GM10266 (cell line): ENCODE results near the gene IRX5.
A peak's percentile ranks its signal among the peaks of the same experiment; 100 is the strongest.

Source experiments
- DNase-seq: peaks from one replicate; pipeline ENCODE4 v3.0.0; 2012; ENCODE audit errors: extremely low spot score
- TF ChIP-seq, protein P1 (sequence below): IDR thresholded peaks from 2 replicates; pipeline ENCODE4 v1.5.1; 2012; ENCODE audit warnings: mild to moderate bottlenecking, low read depth; ENCODE audit not compliant: control insufficient read depth, insufficient read depth; ENCODE audit errors: missing control alignments

IRX5 gene

DNA sequence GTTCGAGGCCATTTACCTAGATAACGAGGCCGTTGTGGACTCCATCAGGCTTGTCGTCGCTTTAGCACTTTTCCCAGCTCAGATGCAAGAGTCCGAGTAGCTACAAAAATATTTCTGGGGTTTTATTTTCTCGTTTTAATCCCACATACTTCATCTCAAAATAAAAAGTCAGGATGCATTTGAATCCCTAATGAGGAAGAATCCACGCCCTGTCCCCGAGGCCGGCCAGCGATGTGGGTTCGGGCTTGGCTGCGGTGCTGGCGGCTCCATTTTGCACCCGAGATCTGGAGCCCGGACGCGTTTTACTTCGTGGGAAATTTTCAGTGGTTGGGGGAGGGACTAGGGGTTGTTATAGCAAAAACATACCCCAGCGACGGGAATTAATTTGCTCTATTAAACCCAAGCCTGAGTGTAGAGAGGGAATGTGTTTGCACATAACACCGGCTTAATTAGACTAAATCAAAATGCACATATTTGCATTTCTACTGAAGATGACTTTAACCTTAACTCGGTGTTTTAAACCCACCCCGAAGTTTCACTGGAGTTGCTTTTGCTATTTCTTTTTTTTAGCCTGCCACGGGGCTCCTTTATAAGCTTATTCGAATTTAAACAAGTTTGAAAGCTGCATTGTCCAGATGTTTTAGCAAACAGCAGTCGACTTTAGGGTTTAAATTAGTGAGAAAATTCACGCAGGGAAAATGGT, 4.8 kb downstream of the IRX5 start:
- DNase-seq, result no peak
- TF ChIP-seq, protein P1, sequence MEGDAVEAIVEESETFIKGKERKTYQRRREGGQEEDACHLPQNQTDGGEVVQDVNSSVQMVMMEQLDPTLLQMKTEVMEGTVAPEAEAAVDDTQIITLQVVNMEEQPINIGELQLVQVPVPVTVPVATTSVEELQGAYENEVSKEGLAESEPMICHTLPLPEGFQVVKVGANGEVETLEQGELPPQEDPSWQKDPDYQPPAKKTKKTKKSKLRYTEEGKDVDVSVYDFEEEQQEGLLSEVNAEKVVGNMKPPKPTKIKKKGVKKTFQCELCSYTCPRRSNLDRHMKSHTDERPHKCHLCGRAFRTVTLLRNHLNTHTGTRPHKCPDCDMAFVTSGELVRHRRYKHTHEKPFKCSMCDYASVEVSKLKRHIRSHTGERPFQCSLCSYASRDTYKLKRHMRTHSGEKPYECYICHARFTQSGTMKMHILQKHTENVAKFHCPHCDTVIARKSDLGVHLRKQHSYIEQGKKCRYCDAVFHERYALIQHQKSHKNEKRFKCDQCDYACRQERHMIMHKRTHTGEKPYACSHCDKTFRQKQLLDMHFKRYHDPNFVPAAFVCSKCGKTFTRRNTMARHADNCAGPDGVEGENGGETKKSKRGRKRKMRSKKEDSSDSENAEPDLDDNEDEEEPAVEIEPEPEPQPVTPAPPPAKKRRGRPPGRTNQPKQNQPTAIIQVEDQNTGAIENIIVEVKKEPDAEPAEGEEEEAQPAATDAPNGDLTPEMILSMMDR, result no peak

DNA sequence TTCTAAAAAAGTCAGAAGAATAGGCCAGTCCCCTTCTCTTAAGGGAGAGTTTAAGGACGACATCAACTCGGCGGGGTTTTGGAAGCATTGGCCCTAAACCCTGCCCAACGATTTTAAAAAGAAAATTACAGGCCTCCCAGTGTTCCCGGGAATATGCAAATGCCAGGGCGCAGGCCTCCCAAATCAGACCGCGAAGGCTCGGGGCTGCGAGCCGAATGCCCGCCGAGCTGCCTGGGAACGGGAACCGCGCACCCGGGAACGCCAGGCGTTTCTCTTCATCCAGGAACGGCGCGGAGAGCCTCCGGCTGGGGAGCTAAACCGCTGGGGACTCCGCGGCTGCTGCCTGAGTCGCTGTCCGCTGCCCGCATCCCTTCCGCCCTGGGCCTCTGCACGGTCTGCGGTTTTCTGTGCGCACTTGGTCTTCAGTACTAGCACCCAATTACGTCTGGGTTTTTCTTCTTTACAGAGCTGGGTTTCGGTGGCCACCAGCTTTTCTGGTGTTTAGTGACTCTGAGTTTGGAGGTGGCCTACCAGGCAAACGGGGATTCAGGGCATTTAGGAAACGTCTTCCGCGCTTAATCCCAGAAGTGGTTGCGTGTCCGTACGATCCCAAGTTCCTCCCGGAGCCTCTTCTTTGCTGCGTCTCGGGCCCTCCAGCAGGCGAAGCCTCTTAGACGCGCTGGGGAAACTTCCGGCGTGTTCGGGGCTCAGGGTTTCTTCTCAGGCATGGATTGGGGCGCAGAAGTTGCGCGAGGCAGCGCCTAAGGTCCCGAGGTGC, 5.7 kb downstream of the IRX5 start:
- DNase-seq, result peak; percentile 28
- TF ChIP-seq, protein P1, result no peak

DNA sequence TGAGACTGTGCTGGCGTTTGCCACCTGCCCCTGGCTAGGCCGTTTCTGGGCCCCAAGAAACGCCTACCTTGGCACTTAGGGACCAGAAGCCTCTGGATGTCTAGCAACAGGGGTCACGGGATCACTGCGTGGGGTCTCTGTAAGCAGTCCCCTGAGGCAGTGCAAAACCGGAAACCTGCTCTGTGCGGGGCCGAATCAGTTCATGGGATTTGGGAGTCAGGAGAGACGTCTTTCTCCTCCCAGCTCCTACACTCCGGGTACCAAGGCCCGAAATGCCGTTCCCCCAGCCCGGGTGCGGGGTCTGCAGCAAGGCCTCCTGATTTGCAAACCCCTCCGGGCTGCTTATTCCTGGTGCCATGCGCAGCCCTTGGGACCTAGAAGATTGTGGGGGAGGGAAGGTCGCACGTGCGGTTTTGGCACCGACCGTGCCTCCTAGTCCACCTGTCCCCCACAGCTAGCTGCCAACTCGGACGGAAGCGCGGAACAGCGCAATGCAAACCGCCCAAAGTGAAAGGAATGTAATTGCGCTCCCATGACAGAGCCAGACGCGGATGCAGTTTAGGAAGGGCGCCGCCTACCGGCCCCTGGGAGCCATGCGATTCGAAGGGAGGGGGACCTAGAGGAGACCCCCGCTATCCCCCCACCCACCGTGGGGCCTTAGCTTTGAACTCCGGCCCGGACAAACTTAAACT, 6.5 kb downstream of the IRX5 start:
- TF ChIP-seq, protein P1, result peak; percentile 14
- peak; percentile 22 for DNase-seq

DNA sequence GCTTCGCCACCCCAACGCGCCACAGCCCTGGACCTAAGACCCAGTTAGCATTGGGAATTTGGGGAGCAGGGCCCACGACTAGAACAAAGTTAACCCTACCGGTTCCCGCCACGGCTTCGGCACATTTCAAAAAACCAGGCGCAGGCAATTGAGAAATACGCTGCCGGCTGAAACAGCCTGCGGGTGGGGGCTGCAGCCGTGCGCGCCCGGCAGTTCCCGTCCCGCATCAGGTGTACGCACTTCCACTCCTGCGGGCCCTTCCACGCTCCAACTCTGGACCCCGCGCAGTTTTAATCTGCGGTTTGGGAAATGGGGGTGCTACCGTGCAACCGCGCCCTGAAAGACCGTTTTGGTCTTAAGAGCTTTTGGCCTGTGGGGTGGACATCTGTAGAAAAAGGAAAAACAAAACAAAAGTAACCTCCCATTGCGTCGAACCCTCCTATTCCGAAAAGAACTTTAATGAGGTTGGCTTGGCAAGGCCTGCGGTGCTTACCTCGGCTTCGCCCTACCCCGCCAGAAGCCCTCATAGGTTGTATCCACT, 7.1 kb downstream of the IRX5 start:
- DNase-seq, result no peak
- TF ChIP-seq, protein P1, result no peak

DNA sequence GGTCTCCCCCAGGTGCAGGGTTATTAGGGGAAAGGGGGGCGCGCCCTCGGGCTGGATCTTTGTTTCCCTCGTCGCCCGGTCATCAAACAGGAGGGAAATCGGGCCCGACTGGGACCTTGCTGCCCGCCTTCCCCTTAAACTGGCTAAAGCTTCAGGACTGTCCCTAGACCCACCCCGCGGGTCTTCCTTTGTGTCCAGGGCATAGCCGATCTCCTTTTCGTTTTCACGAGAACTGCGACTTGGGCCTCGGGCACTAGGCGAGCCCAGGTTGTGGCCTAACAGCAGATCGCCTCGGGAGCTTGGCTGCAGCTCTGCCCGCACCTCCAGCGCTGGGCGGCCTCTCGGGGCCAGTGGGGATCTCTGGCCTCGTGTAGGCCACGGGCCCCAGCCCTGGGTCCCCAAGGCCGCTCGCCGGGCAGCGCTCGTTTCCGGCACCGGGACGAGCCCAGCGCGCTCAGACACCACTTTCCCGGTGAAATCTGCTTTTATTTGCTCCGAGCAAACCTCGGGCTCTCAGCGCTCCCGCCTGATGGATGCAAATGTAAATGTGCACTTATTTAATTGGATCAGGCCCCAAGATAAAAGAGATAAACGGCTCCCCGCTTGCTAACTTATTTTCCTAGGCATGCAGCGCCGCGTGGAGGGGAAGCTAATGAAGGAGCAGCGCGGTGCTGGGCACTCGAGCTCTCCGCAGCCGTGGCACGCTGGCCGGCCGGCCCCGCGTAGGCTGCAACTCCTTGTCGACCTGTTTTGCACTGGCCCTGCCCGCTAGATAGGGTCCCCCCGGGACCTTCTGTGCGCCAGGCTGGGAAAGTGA, 7.8 kb downstream of the IRX5 start:
- peak; percentile 24 for DNase-seq
- TF ChIP-seq, protein P1, result no peak

DNA sequence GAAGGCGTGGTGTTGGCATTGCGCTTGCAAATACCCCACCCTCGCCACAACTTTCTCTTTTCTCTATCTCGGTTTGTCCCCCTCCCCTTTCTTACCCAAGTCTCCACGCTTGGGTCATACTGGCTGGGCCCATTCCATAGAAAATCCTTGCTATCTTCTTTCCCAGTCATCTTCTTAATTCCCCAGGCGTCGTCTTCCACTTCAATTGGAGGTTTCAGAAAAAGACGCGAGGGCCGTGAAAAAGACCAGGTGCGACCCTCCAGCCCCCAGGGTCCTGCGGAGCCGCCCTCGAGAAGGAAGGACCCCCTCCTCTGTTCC, 8.3 kb downstream of the IRX5 start:
- DNase-seq, result no peak
- TF ChIP-seq, protein P1, result no peak
